H1 (cell line): ENCODE data around the gene SYDE1. TPM values are rescaled to one million over a fixed set of nuclear protein-coding genes. Genes with fewer than 3 reads are reported as not detected.

Experiments
- KDM1A ChIP-seq: fragments of 200-600, 300-600 bp; sonication (generic); IDR thresholded peaks from 2 replicates; pipeline ENCODE4 v1.7.1; 2016; ENCODE audit warnings: mild to moderate bottlenecking, low read length, borderline replicate concordance
- polyA plus RNA-seq, 7 experiments: library from polyadenylated mRNA; depleted of rRNA in 3 of 7; stranded (reverse) in 5 of 7; unstranded in 2 of 7; fragments of >200 nt in 5 of 7; fragments of 200-250 nt in 2 of 7; gene quantifications; 1 replicate in 5 of 7; 2 replicates in 1 of 7; 4 replicates in 1 of 7; pipeline versions ENCODE4 v1.2.1 to v1.2.3, GENCODE V29; 2011 to 2013; ENCODE audit warnings: missing spikeins in 2 of 7, mixed read lengths in 2 of 7
- total RNA-seq: library from RNA; stranded (reverse); fragmentation: NEBNext Ultra II Directional; extraction: Animal tissue kit (Norgen Biotek cat#: 25700); gene quantifications from 2 replicates; pipeline ENCODE4 v1.2.1, GENCODE V29; 2021
- TF ChIP-seq, protein P1 (sequence below): IDR thresholded peaks from 2 replicates; pipeline ENCODE4 v1.6.1; 2012; ENCODE audit warnings: low read length, inconsistent platforms

Gene SYDE1
- total and polyA plus RNA-seq, 2 of the 8 experiments (the other 6 are each of a cell fraction or from before 2014, with no cell fraction given), result 12.0 to 16.8 TPM

DNA sequence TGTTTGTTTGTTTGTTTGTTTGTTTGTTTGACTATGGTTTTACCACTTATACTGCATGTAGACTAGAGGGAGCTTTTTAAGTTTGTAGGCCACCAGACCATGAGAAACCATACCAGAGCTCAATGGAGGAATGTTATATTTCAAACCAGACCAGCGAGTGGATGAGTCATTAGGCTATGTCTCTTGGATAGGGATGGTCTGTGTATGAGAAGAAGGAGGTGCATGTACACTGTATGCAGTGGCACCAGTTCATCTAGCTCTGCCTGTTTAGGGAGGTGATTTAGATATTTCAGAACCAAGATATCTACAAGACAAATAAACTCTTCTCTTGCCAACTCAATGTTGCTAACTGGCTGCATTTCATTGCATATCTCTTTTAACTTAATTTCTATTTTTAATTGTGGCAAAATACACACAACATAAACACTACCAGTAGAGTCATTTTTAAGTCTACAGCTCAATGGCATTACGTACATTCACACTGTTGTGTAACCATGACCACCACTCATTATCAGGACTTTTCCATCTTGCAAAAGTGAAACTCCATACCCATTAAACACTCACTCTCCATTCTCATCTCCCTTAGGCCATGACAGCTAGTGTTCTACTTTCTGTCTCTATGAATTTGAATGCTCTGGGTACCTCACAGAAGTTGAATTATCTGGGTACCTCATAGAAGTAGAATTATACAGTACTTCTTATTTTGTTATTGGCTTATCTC is 29.2 kb downstream of the SYDE1 start (continued):
- TF ChIP-seq, protein P1, sequence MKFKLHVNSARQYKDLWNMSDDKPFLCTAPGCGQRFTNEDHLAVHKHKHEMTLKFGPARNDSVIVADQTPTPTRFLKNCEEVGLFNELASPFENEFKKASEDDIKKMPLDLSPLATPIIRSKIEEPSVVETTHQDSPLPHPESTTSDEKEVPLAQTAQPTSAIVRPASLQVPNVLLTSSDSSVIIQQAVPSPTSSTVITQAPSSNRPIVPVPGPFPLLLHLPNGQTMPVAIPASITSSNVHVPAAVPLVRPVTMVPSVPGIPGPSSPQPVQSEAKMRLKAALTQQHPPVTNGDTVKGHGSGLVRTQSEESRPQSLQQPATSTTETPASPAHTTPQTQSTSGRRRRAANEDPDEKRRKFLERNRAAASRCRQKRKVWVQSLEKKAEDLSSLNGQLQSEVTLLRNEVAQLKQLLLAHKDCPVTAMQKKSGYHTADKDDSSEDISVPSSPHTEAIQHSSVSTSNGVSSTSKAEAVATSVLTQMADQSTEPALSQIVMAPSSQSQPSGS, result no peak
- TF ChIP-seq KDM1A, result no peak
- TF ChIP-seq, all 59 proteins: peak for 0
